ENCODE data around the gene WDR86. TPM values are rescaled to one million over a fixed set of nuclear protein-coding genes. Genes with fewer than 3 reads are reported as not detected.

Gene WDR86
- total and polyA plus RNA-seq, 2 of the 8 experiments (the other 6 are each of a cell fraction or from before 2014, with no cell fraction given): 12.7 to 15.8 TPM

GRCh38 chr7:151424799-151425198 is 15.0 kb upstream of the WDR86 start:
- H4K20me1 ChIP-seq (replicated peaks in 1 of 2; ENCODE audit: control insufficient read depth in 1 of 2, insufficient read depth in 2 of 2, low read length in 2 of 2): no peaks in the 10 kb centered on the region
- H3K27me3 ChIP-seq (replicated peaks in 1 of 4; ENCODE audit: control insufficient read depth in 3 of 4, extremely low read depth in 1 of 4, insufficient read depth in 3 of 4, low read length in 3 of 4): no peaks in the 10 kb centered on the region
- H3K4ac ChIP-seq (replicated peaks; ENCODE audit: insufficient read length, low read depth, low read length): no peak overlapping the region
- peaks cover 3 to 13% (median 8%) of the 10 kb centered on the region in 4 experiments for H3K4me1 ChIP-seq (replicated peaks in 1 of 4; ENCODE audit: control insufficient read depth in 3 of 4, insufficient read depth in 4 of 4, low read length in 3 of 4)
- no peak overlapping the region for H2AK5ac ChIP-seq (ENCODE audit: low read depth, low read length)
- POLR2A ChIA-PET (ENCODE audit: partially characterized antibody): no interaction called here
- H2BK120ac ChIP-seq (replicated peaks; ENCODE audit: low read depth, low read length): no peak overlapping the region
- H3K4me2 ChIP-seq (ENCODE audit: insufficient read depth in 1 of 2, low read depth in 2 of 2, low read length in 2 of 2): no peak overlapping the region
- H2BK12ac ChIP-seq (ENCODE audit: low read depth, low read length): no peak overlapping the region
- TF ChIP-seq SP4 (IDR thresholded peaks at IDR 0.05; ENCODE audit: low read length) (no peak), RBBP5 (IDR thresholded peaks at IDR 0.05; ENCODE audit: borderline replicate concordance, low read depth, low read length) (no peak)
- CTCF ChIA-PET (ENCODE audit: partially characterized antibody): interaction anchor here (1.0 kb wide), 1 partner anchor 26 kb away, joined by 5 read pairs; no protein-coding TSS in a partner anchor
- no peaks in the 10 kb centered on the region for H3K36me3 ChIP-seq (ENCODE audit: control insufficient read depth in 2 of 4, insufficient read depth in 4 of 4, low read length in 3 of 4)
- no peak overlapping the region for H3K4me3 ChIP-seq (ENCODE audit: extremely low read depth in 1 of 4, insufficient read depth in 2 of 4, low read depth in 3 of 4, low read length in 4 of 4)
- H3K27ac ChIP-seq (ENCODE audit: low read depth, low read length): no peak overlapping the region
- H2BK5ac ChIP-seq (ENCODE audit: low read depth, low read length): no peak overlapping the region
- WGBS, 2 experiments (ENCODE audit: extremely low coverage in 1 of 2, insufficient coverage in 1 of 2, insufficient read length in 1 of 2, insufficient replicate concordance in 2 of 2, low coverage in 1 of 2, low lambda C conversion rate in 2 of 2, missing lambda C conversion rate in 1 of 2): 85% methylated on average over 5 of the region's 5 CpGs; no CpG with 5 or more reads in 1 of the 2 experiments
- no peaks in the 10 kb centered on the region for H3K79me1 ChIP-seq (ENCODE audit: low read depth, low read length)
- no peak overlapping the region for H4K91ac ChIP-seq (replicated peaks; ENCODE audit: insufficient read length, low read length)
- H3K23me2 ChIP-seq (ENCODE audit: low read depth, low read length): no peaks in the 10 kb centered on the region
- H3K79me2 ChIP-seq (ENCODE audit: control insufficient read depth in 1 of 2, insufficient read depth in 2 of 2, low read length in 2 of 2): no peaks in the 10 kb centered on the region
- no peak overlapping the region for H2BK15ac ChIP-seq (ENCODE audit: low read length)
- H3K23ac ChIP-seq (ENCODE audit: insufficient read length): no peak overlapping the region
- no peak overlapping the region for H3K18ac ChIP-seq (ENCODE audit: extremely low read depth, low read length)
- H3K14ac ChIP-seq (ENCODE audit: insufficient read length): no peak overlapping the region
- H3K56ac ChIP-seq (replicated peaks; ENCODE audit: insufficient read length, low read depth, low read length): no peak overlapping the region
- H4K8ac ChIP-seq (ENCODE audit: extremely low read depth, insufficient read depth, low read length): no peak overlapping the region
- H2BK20ac ChIP-seq (ENCODE audit: low read length): no peak overlapping the region
- no peak for DNase-seq (ENCODE audit: low read depth in 1 of 2, low spot score in 2 of 2)
- no peak overlapping the region for H3K9ac ChIP-seq (replicated peaks in 1 of 4; ENCODE audit: extremely low read depth in 1 of 4, low read depth in 3 of 4, low read length in 3 of 4)
- H2AFZ ChIP-seq (ENCODE audit: low read length): no peak overlapping the region
- H3K9me3 ChIP-seq (ENCODE audit: insufficient read depth in 2 of 2, low read depth in 1 of 2, low read length in 1 of 2): peaks cover 5 to 7% of the 10 kb centered on the region in 2 experiments; a peak in 2 of 4 replicates
- FAIRE-seq: no peak
- no peak overlapping the region for H4K5ac ChIP-seq (ENCODE audit: insufficient read length, low read depth, low read length)
